WERI-Rb-1 (cell line): ENCODE data around the gene PLEKHG7.
"Not testable (repeated sequence)": the region's sequence is repeated elsewhere in the genome, so short reads cannot be mapped to it uniquely, and the experiment has no call there.

Experiments used
- DNase-seq: peaks from one replicate; pipeline ENCODE4 v3.0.0-alpha.2; 2020
- H3K27ac ChIP-seq: fragments of 250-450 bp; sonication (Bioruptor Pico); 2 replicates; pipeline ENCODE4 v1.5.1; 2020; ENCODE audit warnings: mild to moderate bottlenecking, moderate library complexity
- H3K27me3 ChIP-seq: fragments of 250-450 bp; sonication (Bioruptor Pico); 2 replicates; pipeline ENCODE4 v1.5.1; 2021; ENCODE audit warnings: mild to moderate bottlenecking, low read depth, moderate library complexity; ENCODE audit not compliant: insufficient read depth, severe bottlenecking
- H3K36me3 ChIP-seq: fragments of 250-450 bp; sonication (Bioruptor Pico); 2 replicates; pipeline ENCODE4 v1.5.1; 2020; ENCODE audit warnings: mild to moderate bottlenecking, moderate library complexity
- H3K4me3 ChIP-seq: 2 replicates; pipeline ENCODE4 v1.5.1; 2011; ENCODE audit warnings: low read depth, mild to moderate bottlenecking, control low read depth, low read length
- H3K9me3 ChIP-seq: fragments of 250-450 bp; sonication (Bioruptor Pico); 2 replicates; pipeline ENCODE4 v1.5.1; 2021; ENCODE audit warnings: mild to moderate bottlenecking, moderate library complexity; ENCODE audit not compliant: severe bottlenecking
- CTCF ChIP-seq: IDR thresholded peaks from 2 replicates; pipeline ENCODE4 v1.5.1; 2011; ENCODE audit warnings: low read depth, mild to moderate bottlenecking, control low read depth, inconsistent platforms, low read length

The PLEKHG7 gene

GRCh38 chr12:92661269-92661668 lies 41.5 kb upstream of the PLEKHG7 start:
- H3K9me3 ChIP-seq: no peaks in the 10 kb centered on the region
- TF ChIP-seq CTCF: no peak
- no peaks in the 10 kb centered on the region for H3K27me3 ChIP-seq
- H3K4me3 ChIP-seq: no peak overlapping the region
- H3K36me3 ChIP-seq: no peaks in the 10 kb centered on the region
- DNase-seq: no peak
- no peak overlapping the region for H3K27ac ChIP-seq

GRCh38 chr12:92665496-92665895 lies 37.3 kb upstream of the PLEKHG7 start:
- Histone ChIP-seq H3K4me3 (no peak overlapping the region), H3K27ac (no peak overlapping the region), H3K27me3 (no peaks in the 10 kb centered on the region), H3K9me3 (no peaks in the 10 kb centered on the region), H3K36me3 (no peaks in the 10 kb centered on the region)
- no peak for TF ChIP-seq CTCF
- no peak for DNase-seq

- TF ChIP-seq CTCF: no peak
These were observed 34.0 kb upstream of the PLEKHG7 start for GRCh38 chr12:92668739-92669138.

GRCh38 chr12:92671524-92671923 lies 31.3 kb upstream of the PLEKHG7 start:
- H3K4me3 ChIP-seq, H3K27me3 ChIP-seq, DNase-seq, H3K36me3 ChIP-seq, H3K9me3 ChIP-seq, H3K27ac ChIP-seq: not testable (repeated sequence)

More at GRCh38 chr12:92668739-92669138, 34.0 kb upstream of the PLEKHG7 start:
- no peaks in the 10 kb centered on the region for H3K27me3 ChIP-seq
- no peaks in the 10 kb centered on the region for H3K36me3 ChIP-seq
- DNase-seq: no peak
- no peak overlapping the region for H3K4me3 ChIP-seq
- H3K9me3 ChIP-seq: no peaks in the 10 kb centered on the region
- no peak overlapping the region for H3K27ac ChIP-seq

GRCh38 chr12:92673756-92674155 lies 29.0 kb upstream of the PLEKHG7 start:
- Histone ChIP-seq H3K4me3 (no peak overlapping the region), H3K27me3 (no peaks in the 10 kb centered on the region), H3K9me3 (no peaks in the 10 kb centered on the region), H3K27ac (no peak overlapping the region), H3K36me3 (no peaks in the 10 kb centered on the region)
- no peak for TF ChIP-seq CTCF
- no peak for DNase-seq

- H3K4me3 ChIP-seq: no peak overlapping the region
- no peak overlapping the region for H3K27ac ChIP-seq
- H3K9me3 ChIP-seq: no peaks in the 10 kb centered on the region
- DNase-seq: no peak
- H3K27me3 ChIP-seq: no peaks in the 10 kb centered on the region
- no peaks in the 10 kb centered on the region for H3K36me3 ChIP-seq
- TF ChIP-seq CTCF: no peak
These were observed 28.3 kb upstream of the PLEKHG7 start for GRCh38 chr12:92674500-92674899.
